GF-D8 (cell line): Measurements from ENCODE around the gene ITPR1.

ENCODE experiments used
- DNase-seq: peaks from one replicate; lab custom pipeline; 2025; lab: John Stamatoyannopoulos, UW

Gene ITPR1

GRCh38 chr3:4814305-4814903, 321.3 kb downstream of the ITPR1 start:
- DNase-seq = peak; percentile 92

- peak; percentile 11 for DNase-seq
Measured at GRCh38 chr3:4814904-4815574, 321.9 kb downstream of the ITPR1 start.

- DNase-seq = no peak
Measured at GRCh38 chr3:4816306-4816705, 323.2 kb downstream of the ITPR1 start.

DNA sequence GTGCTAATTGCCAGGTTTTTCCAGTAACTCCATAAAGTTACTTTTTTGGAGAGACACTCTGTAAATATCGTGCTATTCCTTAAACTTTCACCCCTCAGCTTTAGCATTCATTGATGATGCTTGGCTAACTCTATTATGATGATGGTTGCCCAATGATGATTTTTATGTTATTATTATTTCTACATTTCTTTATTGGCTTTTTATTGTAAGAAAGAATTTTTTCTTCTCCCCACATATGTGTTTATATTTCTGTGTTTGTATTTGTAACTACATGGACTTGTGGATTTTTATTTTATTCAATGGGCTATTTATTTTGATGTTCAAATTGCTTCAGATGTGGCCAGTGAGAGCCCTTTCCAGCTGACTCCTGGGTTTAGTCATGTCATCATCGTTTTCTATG, 323.6 kb downstream of the ITPR1 start:
- no peak for DNase-seq

DNA sequence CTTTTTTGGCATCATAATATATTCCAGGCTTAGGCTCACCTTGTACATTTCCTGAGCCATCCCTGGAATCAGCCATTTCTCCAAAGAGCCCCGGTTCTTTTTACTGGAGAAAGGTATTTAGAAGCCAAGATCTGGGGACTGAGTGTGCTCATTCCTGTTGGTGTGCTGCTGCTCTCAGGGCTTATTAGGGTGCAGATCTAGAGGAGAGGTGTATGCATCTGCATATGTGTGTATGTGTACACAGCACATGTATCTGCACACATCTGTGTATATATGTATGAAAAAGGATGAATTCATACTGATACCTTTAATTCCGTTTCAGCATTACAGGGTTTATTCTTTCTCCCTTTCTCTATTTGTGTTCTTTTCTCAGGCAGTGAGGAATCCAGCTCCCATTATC, 324.0 kb downstream of the ITPR1 start:
- DNase-seq = no peak

DNA sequence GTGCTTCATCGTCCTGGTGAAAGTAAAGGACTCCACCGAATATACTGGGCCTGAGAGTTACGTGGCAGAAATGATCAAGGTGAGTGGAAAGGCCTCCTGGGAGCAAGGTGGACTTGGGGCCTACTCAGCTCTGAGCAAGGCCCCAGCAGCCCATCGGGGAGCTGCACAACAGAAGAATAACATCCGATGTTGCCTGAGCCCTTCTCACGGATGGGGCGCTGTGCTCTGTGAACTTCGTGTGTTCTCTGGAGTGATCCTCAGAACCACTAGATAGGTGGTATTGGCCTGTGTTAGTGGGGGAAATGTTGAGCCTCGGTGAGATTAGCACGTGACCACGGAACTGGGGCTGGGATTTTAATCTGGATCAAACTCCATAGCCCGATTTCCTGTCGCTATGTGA, 325.0 kb downstream of the ITPR1 start:
- no peak for DNase-seq

DNA sequence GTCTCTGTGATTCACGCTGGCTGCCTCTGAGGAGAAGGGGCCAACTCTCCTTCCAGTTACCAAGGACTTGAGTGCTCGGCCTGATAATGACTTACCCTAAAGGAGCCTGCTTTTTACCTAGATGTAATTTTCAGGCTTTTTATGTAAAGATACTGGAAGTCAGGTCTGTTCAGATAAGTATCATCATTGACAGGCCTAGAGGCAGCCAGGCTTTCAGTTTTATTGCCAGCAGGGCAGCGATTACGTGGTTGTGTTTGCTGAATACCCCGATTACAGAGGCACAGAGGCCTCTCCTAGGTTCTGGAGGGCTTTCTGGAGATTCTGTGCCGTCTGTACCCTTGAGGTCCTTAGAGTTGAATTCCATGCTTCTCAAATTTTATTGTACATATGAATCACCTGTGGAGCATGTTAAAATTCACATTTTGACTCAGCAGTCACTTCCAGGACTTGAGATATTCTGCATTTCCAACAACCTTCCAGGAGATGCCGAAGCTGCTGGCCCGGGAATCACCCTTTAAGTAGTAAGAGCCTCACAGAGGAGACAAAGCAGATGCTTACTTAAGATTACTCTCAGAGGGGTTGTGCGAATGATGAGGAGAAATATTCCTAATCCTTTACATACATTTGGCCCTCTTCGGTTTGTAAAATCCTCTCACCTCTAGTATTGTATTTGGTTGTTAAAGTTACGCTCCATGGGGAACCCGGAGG, 326.0 kb downstream of the ITPR1 start:
- no peak for DNase-seq

DNA sequence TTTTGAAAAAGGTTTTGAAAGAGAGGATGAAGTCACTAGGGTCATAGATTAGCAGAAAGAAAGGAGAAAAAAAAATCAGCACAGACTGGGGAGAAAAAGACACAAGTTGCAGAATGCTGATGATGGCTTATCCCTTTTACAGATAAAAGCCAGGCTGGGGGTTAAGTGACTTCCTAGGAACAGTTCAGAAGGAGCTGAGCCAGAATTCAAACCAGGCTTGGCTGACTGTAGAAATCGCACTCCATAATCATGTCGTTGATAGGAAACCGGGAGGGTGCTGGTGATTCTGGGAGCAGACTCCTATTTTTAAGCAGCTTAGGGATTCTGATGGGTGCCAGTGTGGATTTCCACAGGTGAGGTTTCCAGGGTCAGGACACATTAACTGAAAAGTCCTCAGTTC, 326.6 kb downstream of the ITPR1 start:
- no peak for DNase-seq

DNA sequence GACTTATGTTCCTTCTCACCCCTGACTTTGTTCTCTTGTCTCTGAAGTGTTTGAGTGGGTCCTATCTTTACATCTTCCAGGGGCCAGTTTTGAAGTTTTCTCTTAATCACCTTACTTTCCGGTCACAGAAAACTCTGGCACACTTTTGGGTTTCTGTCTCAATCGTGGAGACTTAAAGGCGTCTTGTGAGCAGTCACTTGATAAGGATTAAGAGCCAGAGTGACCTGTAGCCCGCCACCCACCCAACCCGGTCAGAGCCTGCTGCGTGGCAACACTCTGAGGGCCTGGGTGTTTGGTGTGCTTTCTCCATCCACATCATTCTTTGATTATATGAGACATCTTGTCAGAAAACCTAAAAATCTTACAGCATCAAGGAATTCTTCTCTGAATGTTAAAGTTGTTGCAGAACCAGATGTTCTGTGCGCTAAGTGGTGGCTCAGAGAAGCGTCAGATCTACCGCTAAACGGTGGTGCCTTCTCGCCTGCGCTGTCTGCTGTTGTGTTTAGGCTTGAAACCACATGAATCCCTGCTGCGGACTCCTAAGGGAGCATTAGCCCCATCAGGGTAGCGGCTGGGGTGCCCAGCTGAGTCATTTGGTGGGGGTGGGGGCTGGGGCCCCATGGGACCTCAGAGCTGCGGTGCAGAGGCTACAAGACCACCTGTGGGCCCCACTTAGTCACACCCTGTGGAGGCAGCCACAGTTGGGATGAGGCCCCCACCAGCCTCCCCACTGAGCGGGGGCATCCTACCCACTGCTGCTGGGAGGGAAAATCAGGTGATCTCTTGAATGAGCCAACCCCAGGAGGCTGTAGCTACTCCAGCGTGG, 327.4 kb downstream of the ITPR1 start:
- no peak for DNase-seq

DNA sequence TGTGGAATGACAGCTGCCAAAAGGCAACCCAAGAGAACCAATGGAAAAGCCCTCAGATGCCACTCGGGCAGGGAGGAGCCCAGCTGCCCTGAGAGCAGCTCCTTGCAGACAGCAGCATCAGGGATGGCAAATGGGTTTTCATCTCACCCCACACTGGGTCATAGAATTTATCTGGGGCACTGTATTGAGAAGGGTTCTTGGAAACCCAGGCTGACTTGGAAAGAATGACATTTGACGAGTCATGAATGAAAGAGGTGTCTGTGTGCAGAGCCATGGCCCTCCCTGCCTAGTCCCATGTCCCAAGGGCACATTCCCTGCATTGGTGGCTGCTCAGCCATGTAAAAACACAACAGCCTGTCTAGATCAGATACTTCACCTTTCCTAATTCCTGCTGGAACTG, 328.2 kb downstream of the ITPR1 start:
- DNase-seq = no peak

DNA sequence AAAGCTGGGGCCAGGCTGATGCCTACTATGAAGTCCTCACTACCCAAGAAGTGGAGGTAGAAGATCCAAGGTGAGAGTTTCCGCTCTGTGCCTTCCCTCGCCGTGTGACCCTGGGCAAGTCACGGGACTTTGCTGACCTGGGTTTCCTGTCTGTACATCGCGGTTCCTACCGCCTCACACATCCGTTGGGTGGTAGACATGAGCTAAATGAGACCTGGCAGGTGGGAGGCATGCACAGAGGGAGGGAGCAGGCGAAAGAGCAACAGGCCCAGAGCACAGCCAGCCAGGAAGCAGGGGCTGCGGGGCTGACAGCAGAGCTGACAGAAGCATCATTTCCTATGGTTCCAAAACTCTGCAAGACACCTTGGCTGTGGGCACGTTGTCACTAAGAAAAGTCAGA, 328.8 kb downstream of the ITPR1 start:
- DNase-seq = no peak

DNA sequence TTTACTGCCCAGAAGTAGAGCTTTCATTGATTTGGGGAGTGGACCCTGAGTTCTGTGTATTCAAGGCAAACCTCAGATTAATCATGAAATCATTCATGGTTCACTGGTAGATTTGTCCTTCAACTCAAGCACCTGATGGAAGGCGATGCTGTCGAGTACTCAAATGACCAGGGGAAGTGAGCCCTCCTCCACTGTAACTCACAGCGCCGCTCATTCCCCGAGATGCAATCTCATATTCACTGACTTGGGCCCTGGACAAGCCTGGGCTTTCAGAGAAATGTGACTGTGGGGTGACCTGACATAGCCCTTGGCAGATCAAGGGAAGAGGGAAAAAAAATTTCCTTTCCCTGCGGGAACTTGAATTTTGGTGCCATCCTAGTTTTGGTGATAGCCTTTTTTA, 329.4 kb downstream of the ITPR1 start:
- DNase-seq = no peak

DNA sequence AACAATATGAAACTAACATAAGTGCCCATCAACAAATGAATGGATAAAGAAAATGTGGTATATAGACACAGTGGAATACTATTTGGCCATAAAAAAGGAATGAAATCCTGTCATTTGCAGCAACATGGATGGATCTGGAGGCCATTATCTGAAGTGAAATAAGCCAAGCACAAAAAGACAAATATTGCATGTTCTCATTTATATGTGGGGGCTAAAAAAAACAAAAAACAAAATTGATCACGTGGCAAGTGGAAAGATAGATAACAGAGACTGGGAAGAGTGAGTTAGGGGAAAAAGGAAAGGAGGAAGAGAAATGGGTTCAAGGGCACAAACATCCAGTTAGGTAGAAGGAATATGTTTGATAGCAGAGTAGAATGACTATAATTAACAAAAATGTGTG, 330.2 kb downstream of the ITPR1 start:
- DNase-seq = no peak

DNA sequence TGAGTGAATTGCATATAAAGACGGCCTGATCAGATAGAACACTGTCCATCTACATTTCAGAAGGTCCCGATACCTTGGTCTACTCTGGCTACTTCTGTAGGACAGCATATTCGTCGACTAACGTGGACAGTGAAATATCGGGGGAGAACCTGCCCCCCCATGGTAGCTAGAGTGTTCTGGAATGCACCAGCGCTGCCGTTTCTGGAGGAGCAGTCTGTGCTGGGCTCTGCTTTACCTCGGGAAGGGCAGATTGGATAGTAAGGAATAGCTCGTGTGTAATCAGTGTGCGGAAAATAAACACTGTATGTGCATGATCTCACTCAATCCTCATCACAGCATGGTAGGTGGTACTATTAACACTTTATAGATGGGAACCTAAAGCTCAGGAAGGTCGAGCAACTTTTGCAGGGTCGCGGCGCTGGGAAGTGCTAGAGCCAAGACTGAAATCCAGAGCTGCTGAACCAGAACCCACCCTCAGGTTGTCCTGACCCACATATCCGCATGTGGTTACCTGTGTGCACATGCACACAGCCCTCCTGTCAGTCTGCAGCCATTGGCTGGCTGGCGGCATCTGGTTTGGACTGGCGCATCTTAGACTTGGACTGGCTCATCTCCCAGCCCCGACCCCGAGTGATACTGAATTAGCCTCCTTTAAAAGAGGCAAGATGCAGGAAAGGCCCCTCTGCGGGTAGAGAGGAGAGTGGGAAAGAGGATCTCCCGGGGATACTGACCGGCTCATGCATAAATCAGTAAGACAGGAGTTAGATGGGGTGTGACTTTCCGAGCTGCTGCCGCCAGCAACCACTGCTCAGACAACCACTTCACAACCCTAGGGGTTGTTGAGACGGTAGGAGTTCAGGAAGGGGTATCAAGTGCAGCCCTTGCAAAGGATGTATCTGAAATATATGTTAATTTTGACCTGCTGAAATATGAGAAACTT, 331.1 kb downstream of the ITPR1 start:
- DNase-seq = no peak

GRCh38 chr3:4824926-4825325, 331.8 kb downstream of the ITPR1 start:
- no peak for DNase-seq

GRCh38 chr3:4825436-4826236, 332.5 kb downstream of the ITPR1 start:
- DNase-seq = peak; percentile 62

GRCh38 chr3:4826237-4827100, 333.3 kb downstream of the ITPR1 start:
- no peak for DNase-seq

- no peak for DNase-seq
Measured at GRCh38 chr3:4827767-4828166, 334.6 kb downstream of the ITPR1 start.

- DNase-seq = peak; percentile 11
Measured at GRCh38 chr3:4828279-4829030, 335.3 kb downstream of the ITPR1 start.
